T47D (cell line): ENCODE data around the gene IRX3.
A peak's percentile ranks its signal among the peaks of the same experiment; 100 is the strongest.

Experiments
- DNase-seq, 2 experiments: peaks; one replicate each; pipeline versions ENCODE4 v3.0.0 to v3.0.0-alpha.2; 2011 to 2012; ENCODE audit warnings: low read depth in 1 of 2, low spot score in 1 of 2
- JUND ChIP-seq: IDR thresholded peaks from 2 replicates; pipeline ENCODE4 v1.6.1; 2012; ENCODE audit warnings: low read depth
- in situ Hi-C: cut with HindIII; loops from 2 replicates; pipeline ENCODE4 v1.10.0; 2016; ENCODE audit warnings: low sequenced_read_pairs, low pct_unique_long_range_greater_than_20kb

The IRX3 gene

DNA sequence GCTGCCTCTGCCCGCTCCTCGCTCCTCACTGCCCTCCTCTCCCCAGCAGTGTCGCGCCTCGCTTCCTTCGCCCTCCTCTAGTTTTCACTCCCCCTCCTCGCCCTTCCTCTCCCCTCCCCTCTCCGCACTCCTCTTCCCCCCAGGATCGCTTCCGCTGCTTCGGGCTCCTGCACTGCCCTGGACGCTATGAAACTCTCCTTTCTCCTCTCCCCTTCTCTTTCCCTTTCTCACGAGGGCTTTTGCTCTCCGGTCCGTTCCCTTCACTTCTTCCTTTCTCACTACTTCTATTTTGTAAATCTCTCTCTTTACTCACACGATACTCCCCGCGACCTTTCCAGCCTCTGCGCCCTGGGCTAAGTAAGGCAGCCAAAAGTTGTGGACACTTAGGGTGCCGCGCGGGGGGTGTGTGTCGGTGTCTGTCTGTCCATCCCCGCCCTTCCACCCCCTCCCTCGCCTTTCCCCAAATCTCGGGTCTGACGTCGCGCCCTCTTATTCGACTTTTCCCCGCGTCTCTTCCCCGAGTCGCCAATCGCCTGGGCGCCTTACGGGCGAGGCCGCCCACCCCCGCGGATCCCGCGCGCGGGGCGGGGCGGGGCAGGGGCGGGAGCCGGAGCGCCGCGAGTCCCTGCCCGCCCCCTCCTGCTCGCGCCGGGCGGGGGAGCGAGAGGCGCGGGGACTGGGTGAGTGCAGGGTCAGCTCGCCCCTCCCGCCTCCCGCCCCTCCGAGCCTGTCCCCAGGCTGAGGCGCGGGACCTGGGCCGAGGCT lies at the start of gene IRX3:
Gene IRX3 (minus strand): TSS at position 422 of the 765 bp plus-strand sequence. CDS start 737 bp downstream, outside the sequence.
- DNase-seq = peak; percentile 87 to 98
- in situ Hi-C loops = no loop called here
- no peak for TF ChIP-seq JUND

DNA sequence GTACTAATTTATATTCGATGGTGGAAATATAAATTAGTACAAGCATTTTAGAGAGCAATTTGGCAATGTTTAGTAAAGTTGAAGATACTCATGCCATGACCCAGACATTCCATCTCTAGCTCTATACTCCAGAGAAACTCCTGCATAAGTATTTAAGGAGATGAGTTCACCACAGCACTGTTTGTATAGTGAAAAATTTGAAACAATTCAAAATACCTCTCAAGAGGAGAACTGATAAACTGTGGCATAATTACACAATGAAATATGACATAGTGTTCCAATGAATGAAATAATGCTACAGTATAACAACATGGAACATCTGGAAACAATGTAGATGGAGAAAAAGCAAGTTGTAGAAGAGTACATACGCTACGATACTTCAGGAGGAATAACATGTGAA lies 48.6 kb upstream of the IRX3 start:
- in situ Hi-C loops = no loop called here

DNA sequence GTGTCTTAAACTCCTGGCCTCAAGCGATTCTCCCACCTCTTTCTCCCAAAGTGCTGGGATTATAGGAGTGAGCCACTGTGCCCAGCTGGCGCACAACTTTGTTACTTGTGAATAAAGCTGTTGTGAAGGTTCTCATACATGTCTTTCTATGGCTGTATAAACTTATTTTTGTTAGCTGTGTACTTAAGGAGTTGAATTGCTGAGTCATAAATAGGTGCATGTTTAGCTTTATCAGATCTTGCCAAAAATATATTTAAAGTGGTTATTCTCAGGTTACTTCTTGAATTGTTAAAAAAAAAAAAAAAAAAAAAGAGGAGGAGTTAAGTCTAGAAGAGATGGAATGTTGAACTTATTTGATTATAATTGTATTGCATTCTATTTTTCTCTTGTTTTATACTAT lies 47.6 kb upstream of the IRX3 start:
- no peak for TF ChIP-seq JUND
- in situ Hi-C loops = no loop called here
- DNase-seq = peak in 1 of 2 experiments; percentile 9

More for the DNA sequence above, 48.6 kb upstream of the IRX3 start:
- DNase-seq = no peak
- TF ChIP-seq JUND = no peak

DNA sequence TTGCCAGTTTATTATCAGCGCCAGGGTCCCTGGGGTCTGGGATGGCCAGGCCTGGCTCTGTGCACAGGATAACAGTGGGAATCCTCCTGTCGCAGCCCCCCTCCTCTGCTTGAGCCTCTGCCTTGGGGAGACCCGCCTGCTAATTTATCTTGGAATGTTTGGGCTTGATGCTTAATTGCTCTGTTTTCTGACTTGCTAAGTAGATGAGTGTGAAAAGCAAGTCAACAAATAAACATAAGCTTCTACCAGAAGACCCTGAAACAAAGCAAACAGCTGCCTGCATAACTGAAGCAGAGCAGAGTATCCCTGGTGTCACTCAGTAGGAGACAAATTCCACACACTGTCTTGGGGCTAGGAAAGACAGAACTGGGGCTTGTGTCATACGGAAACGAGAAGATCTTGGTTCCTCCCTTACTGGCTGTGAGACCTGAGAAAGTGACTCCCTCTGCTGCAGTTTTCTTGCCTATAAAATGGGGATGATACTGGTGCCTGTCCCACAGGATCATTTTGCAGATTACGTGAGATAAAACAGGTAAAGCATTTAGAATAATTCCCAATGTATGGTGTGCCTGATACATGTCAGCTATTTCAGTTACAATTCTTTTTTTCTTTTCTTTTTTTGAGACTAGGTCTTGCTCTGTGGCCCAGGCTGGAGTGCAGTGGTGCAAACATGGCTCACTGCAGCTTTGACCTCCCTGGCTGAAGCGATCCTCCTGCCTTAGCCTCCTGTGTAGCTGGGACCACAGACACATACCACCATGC lies 44.8 kb upstream of the IRX3 start:
- DNase-seq = no peak
- in situ Hi-C loops = no loop called here
- TF ChIP-seq JUND = no peak

DNA sequence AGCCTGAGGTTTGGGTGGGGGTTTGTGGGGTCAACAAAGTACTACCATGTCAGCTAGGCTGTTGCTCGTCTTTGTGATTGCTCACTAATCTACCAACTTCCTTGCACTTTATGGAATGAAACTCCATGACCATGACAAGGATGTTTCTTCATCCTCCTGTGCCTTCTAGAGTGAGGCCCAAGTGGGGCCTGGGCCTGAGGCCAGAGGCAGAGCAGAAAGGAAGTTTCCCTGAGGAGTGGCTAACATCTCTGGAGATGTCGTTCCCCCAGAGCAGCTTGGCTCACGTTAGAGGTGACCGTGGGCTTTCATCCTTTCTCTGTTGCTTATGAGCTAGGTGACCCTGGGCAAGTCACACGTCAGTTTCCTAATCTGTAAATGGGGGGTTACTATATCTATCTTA lies 41.0 kb upstream of the IRX3 start:
- DNase-seq = no peak
- TF ChIP-seq JUND = no peak
- in situ Hi-C loops = no loop called here

DNA sequence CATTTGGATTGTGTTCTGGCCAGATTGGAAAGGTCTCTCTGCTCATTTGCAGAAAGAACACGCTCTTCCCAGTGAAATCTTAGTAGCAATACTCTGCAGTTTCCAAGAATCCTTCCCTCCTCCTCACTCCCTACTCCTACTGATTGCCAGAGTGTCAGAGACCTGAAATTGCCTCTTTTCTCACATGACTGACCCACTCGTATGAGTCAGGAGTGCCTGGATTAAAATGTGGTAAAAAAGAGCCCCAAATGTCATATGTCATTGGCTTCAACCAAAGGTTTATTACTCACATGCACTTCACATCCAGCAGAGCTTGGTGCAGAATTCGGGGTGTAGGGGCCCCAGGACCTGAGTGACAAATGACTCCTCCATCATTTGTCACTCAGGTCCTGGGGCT lies 39.7 kb upstream of the IRX3 start:
- no peak for TF ChIP-seq JUND
- in situ Hi-C loops = no loop called here
- DNase-seq = no peak

DNA sequence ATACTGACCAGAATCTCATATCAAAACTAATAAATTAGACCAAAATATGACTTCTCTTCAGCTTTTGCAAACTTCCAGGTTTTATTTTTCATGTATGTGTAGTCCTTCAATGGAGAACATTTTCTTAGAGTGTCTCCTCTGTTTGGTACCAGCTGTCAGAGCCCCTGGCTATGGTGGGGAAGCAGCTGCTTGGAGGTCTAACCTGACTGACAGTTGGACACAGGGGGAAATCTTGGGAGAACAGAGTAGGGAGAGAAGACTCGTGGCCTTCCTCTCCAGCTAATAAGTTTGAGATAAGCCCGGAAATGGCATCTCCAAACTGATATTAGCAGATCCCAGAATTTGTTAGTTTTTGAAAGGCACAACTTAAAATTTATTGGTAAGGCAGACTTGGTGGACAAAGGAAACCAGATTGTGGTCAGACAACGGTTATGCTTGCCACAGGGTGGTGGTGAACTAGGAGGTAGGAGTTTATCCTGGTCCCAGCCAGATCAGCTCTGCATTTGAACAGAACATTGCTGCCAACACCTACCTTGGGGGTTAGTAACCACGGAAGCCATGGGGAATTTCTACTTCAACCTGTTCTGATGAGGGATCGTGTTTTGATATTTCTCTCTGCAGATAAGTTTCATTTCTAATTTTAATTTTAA lies 39.2 kb upstream of the IRX3 start:
- in situ Hi-C loops = no loop called here
- DNase-seq = no peak
- no peak for TF ChIP-seq JUND

DNA sequence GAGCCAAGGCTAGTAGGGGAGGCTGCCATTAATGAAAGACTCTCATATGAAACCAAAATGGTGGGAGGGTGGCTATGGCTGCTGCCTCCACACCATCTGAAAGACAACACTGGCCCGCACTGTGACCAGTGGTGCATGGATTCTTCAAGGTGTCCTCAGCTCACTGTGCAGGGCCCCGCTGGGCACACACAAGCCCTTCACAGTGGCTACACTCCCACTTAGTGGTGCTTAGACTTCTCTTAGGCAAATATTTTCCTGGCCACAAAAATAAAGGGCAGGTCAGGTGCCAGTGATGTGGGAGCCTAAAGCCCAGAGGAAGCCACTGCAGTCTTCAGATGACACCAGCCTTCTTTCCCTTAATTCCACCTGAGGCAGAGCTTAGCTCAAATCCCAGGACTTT lies 38.1 kb upstream of the IRX3 start:
- in situ Hi-C loops = no loop called here
- no peak for TF ChIP-seq JUND
- DNase-seq = no peak

DNA sequence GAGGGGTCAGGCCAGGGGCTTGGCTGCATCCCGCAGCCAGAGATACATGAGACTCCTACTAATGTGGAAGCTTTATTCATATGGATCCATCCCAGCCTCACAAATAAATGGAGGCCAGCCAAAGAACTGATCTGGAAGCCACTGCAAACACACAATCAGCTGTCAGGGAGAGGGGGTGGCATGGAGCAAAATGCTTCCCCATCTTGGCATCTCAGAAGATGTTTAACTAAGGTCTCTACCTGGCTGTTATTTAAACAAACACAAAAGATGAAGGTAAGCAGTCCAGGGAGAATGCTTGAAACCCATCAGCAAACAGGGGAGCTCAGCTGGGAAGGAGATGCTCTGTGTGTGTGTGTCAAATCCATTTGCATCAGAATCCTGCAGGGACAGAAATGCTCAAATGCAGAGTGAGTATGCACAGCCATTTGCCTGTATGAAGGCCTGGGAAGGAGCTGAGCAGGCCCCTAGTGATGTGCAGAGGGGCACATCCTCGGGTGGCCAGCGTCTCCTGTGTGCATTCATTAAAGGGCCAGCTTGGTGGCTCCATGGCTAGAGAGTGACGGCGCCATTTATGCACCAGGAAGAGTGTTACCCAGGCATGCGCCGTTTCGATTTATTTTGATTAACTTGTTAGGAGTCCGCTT lies 34.2 kb upstream of the IRX3 start:
- DNase-seq = no peak
- no peak for TF ChIP-seq JUND
- in situ Hi-C loops = no loop called here

DNA sequence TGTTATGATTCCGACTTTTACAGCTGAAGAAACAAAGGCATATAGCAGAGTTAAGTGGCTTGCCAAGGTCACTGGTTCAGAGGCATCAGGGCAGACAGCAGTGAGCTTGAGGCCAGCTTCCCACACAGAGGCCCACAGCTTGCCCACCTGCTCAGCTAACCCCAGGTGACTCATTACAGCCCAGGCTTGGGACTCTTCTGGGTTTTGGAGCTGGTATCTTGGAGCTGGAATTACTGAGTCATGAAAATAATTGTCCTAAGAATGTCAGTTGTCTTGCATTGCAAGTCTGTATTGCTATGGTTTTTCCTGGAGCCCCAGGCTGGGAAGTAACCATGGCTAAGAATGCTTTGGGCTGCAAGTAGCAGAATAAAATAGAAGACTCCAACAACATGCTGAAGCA lies 32.4 kb upstream of the IRX3 start:
- DNase-seq = no peak
- in situ Hi-C loops = no loop called here
- TF ChIP-seq JUND = no peak

DNA sequence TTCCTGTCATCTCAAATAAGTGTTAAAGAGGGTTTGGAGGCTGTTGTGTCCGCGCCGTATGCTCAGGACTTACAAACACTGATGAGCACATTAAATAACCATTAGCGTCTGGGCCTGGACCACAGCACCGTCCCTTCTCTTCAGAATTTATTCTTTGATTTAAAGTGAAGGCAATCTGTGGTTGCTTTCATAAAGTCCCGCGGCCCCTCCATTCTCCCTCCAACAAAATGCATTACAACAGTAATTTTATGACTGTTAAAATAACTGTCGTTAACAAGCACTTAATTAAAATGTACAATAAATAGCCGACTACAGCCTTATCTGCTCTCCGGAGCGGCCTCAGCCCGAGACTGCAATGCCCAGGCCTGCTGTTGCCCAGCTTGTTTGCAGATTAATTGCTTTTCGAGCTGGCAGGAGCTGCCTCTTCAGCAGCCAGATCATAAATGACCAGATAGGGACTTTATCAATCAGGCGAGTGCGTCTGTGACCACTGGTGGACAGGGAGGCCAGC lies 30.6 kb upstream of the IRX3 start:
- no peak for TF ChIP-seq JUND
- DNase-seq = no peak
- in situ Hi-C loops = no loop called here

DNA sequence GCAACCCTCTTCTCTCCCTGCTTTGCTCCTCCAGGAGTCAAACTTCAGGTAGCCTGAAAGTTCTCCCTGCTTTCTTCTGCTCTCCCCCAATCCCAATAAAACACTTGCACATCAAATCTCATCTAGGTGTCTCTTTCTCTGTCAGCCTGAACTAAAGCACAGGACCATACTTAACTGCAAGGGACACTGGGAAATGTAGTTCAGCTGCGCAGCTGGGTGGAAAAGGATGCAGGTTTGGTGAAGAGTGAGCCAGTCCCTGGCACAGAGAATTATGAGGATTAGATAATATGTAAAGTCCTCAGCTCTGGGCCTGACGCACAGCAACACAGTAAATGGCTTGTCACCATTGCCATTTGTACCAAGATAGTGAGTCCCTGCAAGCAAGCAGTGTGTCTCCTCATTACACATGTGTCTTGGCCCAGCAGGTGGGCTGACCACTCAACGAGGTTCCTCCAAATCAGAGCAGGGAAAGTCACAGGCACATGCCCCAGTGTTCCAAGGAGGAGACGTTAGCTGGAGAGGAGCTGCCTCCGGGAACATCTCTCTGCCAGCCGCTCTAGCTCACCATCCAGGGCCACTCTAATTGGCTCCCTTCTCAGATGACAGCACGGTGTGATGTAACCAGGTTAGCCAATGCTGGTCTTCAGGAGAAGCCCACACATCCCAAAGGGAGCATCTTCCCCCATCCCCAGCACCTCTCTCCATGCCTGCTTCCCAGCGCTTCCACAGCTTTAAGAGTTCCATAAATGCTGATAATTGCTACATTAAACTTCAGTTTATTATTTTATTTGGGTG lies 29.7 kb upstream of the IRX3 start:
- in situ Hi-C loops = no loop called here
- no peak for DNase-seq
- no peak for TF ChIP-seq JUND
